Fibroblast of pulmonary artery (primary cell): ENCODE results near the gene CCNB1.
"Not testable (repeated sequence)": the region's sequence is repeated elsewhere in the genome, so short reads cannot be mapped to it uniquely, and the experiment has no call there.

Experiments
- DNase-seq: peaks from one replicate; pipeline ENCODE4 v3.0.0-alpha.2; 2010; ENCODE audit warnings: low read depth
- H3K4me3 ChIP-seq: replicated peaks from 2 replicates; pipeline ENCODE4 v1.5.1; 2011; ENCODE audit warnings: low read depth, mild to moderate bottlenecking, control low read depth, low read length, moderate library complexity
- TF ChIP-seq, protein P1 (sequence below): IDR thresholded peaks from 2 replicates; pipeline ENCODE4 v1.5.1; 2011; ENCODE audit warnings: mild to moderate bottlenecking, control low read depth, low read length, inconsistent platforms; ENCODE audit errors: missing control alignments

CCNB1 gene

DNA sequence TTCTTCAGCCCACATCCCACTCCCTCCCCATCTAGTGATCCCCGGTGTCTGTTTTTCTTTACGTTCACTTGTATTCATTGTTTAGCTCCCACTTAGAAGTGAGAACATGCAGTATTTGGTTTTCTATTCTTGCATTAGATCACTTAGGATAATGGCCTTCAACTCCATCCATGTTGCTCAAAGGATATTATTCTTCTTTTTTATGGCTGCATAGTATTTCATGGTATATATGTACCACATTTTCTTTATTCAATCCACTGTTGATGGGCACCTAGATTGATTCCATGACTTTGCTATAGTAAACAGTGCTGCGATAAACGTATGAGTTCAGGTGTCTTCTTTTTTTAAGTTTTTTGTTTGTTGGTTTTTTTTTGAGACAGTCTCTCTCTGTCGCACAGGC is 29.1 kb upstream of the CCNB1 start:
- TF ChIP-seq, protein P1, sequence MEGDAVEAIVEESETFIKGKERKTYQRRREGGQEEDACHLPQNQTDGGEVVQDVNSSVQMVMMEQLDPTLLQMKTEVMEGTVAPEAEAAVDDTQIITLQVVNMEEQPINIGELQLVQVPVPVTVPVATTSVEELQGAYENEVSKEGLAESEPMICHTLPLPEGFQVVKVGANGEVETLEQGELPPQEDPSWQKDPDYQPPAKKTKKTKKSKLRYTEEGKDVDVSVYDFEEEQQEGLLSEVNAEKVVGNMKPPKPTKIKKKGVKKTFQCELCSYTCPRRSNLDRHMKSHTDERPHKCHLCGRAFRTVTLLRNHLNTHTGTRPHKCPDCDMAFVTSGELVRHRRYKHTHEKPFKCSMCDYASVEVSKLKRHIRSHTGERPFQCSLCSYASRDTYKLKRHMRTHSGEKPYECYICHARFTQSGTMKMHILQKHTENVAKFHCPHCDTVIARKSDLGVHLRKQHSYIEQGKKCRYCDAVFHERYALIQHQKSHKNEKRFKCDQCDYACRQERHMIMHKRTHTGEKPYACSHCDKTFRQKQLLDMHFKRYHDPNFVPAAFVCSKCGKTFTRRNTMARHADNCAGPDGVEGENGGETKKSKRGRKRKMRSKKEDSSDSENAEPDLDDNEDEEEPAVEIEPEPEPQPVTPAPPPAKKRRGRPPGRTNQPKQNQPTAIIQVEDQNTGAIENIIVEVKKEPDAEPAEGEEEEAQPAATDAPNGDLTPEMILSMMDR = no peak
- H3K4me3 ChIP-seq = no peak overlapping the region
- no peak for DNase-seq

DNA sequence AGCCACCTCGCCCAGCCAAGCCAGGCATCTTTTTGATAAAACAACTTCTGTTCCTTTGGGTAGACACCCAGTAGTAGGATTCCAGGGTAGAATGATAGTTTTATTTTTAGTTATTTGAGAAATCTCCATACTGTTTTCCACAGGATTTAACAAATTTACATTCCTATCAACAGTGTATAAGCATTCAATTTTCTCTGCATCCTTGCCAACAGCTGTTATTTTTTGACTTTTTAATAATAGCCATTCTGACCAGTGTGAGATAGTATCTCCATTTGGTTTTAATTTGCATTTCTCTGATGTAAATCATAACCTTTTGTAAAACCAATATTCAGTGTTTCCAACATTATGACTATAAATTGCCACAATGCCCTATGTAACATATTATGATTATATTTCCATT is 28.2 kb upstream of the CCNB1 start:
- TF ChIP-seq, protein P1 = no peak
- DNase-seq = no peak
- no peak overlapping the region for H3K4me3 ChIP-seq

DNA sequence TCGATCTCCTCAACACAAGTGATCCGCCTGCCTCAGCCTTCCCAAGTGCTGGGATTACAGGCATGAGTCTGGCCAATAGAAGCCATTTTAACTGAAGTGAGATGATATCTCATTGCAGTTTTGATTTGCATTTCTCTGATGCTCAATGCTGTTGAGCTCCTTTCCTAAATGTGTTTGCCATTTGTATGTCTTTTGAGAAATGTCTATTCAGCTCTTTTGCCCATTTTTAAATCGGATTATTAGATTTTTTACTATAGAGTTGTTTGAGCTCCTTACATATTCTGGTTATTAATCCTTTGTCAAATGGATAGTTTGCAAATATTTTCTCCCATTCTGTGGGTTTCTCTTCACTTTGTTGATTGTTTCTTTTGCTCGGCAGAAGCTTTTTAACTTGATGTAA is 26.7 kb upstream of the CCNB1 start:
- H3K4me3 ChIP-seq, DNase-seq: not testable (repeated sequence)

DNA sequence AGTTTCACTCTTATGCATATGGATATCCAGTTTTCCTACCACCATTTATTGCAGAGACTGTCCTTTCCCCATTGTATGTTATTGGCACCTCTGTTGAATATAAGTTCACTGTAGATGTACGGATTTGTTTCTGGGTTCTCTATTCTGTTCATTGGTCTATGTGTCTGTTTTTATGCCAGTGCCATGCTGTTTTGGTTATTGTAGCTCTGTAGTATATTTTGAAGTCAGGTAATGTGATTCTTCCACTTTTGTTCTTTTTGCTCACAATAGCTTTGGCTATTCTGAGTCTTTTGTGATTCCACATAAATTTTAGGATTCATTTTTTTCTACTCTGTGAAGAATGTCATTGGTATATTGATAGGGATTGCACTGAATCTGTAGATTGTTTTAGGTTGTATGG is 26.1 kb upstream of the CCNB1 start:
- no peak for DNase-seq
- TF ChIP-seq, protein P1 = no peak

DNA sequence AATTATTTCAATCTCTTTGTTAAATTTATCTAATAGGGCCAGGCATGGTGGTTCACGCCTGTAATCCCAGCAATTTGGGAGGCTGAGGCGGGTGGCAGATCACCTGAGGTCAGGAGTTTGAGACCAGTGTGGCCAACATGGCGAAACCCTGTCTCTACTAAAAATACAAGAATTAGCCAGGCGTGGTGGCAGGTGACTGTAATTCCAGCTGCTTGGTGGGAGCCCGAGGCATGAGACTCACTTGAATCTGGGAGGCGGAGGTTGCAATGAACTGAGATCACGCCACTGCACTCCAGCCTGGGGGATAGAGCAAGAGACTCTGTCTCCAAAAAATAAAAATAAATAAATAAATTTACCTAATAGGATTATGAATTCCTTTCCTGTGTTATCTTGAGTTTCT is 18.4 kb upstream of the CCNB1 start:
- not testable (repeated sequence) for DNase-seq, H3K4me3 ChIP-seq

More for the DNA sequence above, 26.1 kb upstream of the CCNB1 start:
- H3K4me3 ChIP-seq = no peak overlapping the region

DNA sequence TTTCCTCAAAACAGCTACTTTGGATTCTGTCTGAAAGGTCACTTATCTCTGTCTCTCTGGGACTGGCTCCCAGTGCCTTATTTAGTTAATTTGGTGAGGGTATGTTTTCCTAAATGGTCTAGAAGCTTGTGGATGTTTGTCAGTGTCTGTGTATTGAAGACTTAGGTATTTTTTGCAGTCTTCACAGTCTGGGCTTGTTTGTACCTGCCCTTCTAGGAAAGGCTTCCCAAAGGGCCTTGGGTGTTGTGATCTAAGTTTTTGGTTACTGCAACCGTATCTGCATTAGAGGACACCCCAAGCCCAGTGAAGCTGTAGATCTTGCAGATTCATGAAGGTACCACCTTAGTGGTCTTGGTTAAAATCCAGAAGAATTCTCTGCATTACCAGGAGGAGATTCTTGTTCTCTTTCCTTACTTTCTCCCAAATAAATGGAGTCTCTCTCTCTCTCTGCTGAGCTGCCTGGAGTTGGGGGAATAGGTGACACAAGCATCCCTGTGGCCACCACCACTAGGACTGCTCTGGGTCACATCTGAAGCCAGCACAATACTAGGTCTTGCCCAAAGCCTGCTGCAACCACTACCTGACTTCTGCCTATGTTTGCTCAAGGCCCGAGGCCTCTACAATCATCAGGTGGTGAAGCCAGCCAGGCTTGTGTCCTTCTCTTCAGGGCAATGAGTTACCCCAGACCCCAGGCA is 17.8 kb upstream of the CCNB1 start:
- TF ChIP-seq, protein P1 = no peak
- H3K4me3 ChIP-seq = no peak overlapping the region
- no peak for DNase-seq

DNA sequence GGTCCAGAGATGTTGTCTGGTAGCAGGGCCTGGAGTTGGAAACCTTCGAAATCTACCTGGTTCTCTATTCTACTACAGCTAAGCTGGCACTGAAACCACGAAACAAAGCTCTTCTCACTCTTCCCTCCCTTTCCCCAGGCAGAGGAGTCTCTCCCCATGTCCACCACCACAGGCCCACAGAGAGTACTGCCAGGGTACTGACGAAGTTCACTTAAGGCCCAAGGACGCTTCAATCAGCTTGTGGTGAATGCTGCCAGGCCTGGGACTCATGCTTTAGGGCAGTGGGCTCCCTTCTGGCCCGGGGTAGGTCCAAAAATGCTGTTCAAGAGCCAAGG is 17.3 kb upstream of the CCNB1 start:
- TF ChIP-seq, protein P1 = no peak
- no peak overlapping the region for H3K4me3 ChIP-seq
- no peak for DNase-seq

DNA sequence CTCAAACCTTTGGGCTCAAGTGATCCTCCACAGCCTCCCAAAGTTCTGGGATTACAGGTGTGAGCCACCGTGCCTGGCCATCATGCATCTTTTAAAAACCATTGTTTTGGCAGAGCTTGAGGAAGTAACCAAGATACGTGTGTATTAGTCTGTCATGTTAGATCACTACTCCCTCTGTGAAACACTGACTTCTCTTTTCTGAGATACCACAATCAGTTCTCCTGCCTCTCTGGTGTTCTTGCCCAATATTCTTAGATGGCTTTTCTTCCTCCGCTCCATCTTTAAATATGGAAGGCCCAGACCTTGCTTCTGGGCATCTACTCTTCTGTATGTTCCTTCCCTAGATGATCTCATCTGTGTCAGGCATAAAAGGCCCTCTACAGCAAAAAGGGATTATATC is 14.2 kb upstream of the CCNB1 start:
- no peak overlapping the region for H3K4me3 ChIP-seq
- TF ChIP-seq, protein P1 = no peak
- no peak for DNase-seq
